HG02759 (cell line): ENCODE results near the gene NRXN3.

Experiments used
- ATAC-seq: cut with Tn5 transposase; IDR thresholded peaks from one replicate; pipeline ENCODE4 v1.9.1; 2021; ENCODE audit warnings: mild to moderate bottlenecking, moderate library complexity; ENCODE audit not compliant: unreplicated experiment

The NRXN3 gene

DNA sequence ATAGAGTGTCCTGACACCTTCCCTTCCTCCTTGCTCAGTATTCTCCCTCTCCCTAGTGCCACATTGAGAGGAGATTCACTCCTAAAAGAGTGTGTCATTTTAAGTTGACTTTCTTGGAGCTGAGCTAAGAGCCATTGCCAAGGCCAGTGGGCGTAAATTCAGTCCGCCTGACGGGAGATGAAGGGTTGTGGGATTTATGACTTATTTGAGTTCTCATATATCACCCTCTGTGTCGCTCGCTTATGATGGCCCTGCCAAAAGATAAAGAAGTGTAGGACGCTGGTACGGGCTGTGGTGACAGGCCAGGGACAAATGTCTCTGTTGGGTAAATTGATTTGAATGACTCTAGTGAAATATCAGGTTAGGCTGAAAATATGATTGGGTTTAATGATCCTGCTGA is 867.4 kb downstream of the NRXN3 start:
- no peak for ATAC-seq

- no peak for ATAC-seq
Measured at GRCh38 chr14:79040790-79041189, 870.6 kb downstream of the NRXN3 start.

DNA sequence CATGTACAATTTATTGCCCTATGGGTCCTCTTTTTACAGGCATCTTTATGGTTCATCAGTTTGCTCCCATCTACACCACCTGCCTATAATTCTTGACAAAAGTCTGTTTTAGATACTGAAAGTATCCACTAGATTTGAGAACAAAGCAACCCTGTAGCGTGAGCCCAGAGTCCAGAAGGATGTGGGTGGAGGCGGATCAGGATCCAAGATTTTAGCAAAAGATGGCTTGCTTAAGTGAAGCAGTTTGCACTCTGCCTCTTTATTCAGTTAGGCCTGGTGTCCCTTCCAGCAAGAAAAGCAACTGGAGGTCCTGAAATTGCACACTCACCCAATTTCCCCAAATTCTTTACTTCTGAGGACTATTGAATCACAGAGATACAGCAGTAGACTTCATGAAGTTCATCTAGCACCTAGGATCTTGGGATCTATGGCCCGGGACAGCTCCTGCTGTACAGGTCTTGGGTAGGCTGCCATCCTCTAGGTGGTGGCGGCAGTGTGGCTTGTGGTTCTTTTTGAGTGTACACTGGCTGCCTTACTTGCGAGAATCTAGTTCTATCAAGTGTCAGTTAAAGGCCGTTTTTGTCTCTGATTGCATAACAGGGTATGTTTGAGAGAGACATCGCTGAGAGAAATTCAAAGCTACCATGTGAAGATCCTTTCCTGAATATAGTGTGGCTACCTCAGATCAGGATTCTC is 873.2 kb downstream of the NRXN3 start:
- no peak for ATAC-seq

DNA sequence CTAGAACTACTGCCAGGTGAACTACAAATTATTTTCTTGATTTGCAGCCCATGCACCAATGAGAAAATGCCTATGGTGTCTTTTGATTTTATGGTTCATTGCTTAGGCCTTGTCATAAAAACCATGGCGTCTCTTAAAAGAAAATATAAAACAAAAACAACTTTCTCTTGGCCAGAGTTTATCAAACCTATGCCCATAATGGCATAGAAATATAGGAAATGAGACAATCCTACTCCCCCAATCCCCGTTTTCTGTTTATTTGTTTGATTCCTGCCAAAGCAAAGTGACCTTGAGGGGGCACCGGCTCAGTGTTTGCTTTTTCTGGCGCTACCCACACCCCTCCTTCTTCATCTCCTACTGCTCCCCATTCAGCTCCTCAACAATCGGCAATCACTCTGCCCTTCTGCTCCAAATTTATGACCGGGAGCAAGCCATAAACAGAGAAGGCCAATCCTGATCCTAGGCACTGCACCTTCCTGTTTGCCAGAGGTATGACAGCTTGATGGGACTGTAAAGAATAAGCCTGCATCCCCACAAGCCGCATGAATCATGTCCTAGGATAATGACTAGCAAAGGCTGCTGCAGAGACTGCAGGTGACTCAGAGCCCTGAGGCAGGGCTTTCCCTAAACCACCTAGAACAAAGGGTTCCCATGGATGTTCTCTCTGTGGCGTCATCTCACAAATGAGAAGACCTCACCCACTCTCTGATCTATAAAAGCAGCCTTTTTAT is 874.9 kb downstream of the NRXN3 start:
- ATAC-seq, result no peak

DNA sequence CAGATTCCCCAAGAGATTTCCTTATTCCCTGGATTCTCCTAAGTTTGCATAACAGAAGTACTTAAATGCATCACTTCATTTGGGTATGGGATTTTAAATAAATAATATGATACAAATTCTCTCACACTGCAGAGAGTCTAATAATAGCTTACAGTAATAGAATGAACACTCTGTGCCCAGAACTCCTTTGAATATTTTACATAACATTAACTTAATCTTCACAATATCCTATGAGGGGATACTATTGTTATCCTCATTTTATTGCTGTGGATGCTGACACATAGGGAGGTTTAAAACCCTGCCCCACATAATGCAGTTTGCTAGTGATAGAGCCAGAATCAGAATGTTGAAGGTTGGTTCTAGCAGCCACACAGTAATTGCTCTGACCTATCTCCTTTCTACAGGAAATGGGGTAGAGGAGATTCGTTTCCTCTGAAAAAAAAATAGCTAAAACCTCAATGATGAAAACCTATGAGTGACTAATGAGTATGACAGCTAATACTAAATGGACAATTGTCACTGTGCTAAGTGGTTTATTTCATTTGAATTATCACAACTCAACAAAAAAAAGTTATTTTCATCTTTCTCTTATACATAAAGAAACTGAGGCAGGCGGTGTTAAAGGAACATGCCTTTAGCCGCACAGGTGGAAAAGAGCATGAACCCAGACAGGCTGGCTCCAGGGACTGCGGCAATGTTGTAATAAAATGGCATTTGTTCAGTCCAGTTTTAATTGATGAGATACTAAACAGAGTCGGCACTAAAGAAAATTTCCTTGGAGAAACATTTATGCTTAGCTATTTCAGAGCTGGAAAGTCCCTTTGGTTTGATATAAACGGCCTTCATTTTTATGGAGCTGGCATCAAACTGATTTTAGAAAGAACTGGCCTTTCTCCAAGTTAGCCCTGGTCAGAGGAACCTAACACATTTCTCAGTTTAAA is 880.9 kb downstream of the NRXN3 start:
- ATAC-seq, result no peak

DNA sequence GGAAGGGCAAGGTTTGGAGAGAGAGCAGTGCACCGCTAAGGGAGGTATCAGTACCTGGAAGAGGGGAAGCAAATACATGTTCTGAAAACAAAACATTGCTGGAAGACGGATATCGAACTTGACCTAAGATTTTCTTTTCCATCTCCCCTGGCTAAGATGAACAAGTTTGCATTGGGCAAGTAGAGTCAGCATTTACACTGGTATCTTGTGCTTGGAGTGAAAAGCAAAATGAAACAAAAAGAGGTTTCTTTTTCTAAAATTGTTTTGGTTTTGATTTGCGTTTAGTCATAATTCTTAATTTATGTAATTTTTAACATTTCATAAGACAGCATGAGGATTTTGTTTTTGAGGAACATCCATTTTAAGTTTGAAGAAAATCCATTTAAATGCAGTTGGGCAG is 881.6 kb downstream of the NRXN3 start:
- ATAC-seq, result no peak

DNA sequence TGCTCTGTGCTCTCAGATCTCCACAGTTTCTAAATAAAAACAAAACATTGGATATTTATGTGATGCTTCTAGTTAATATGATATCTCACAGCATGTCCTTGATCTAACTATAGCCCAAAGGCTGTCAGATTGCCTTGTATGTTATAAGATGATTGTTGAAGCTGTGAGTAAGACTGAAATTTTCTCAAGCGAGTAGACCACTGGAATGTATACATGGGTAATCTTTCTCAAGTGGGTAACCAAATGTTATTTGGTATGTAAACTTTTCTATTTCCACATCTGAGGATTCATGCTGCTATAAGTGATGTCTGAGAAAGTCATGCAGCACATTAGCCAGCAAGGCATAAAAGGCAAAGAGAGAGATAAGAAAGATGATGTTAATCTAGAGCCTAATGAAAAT is 886.7 kb downstream of the NRXN3 start:
- ATAC-seq, result no peak

DNA sequence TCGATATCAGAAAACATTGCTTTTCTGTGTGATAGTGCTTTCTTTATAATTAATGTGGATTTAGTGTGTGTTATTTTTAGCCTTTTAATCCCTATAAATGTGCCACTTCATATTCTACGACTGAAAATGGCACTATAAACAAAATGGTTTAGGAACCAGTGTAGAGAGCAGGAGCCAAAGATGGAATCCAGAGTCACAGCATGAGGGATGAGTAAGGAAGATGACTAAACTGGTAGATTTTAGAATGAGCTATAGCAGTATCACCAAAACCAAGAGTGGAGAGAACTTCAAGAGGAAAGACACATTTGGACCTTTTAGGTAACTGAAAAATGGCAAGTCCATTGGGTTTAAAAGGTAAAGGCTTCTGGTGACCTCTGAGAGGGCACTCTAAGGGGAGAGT is 887.2 kb downstream of the NRXN3 start:
- ATAC-seq, result no peak

GRCh38 chr14:79062226-79062625 is 892.1 kb downstream of the NRXN3 start:
- no peak for ATAC-seq

- no peak for ATAC-seq
Measured at GRCh38 chr14:79064214-79064613, 894.0 kb downstream of the NRXN3 start.

DNA sequence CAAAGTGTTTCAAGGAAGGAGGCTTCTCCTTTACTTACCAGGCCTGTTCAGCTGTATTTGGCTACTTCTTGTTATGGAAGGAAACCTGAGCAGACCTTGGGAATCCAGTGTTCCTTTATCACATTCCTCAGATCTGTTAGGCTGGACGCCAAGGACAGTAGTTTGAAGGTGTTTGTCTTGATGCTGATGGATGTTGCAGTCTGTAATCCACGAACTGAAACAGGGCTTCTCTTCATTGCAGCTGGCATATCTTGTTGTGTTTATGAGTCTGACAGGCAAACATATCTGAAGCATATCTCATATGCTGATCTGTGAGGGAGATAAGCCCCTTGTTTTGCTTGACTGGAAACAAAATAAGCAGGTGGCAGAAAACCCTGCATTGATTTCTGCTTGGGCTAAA is 904.3 kb downstream of the NRXN3 start:
- no peak for ATAC-seq

GRCh38 chr14:79076428-79076827 is 906.3 kb downstream of the NRXN3 start:
- no peak for ATAC-seq

DNA sequence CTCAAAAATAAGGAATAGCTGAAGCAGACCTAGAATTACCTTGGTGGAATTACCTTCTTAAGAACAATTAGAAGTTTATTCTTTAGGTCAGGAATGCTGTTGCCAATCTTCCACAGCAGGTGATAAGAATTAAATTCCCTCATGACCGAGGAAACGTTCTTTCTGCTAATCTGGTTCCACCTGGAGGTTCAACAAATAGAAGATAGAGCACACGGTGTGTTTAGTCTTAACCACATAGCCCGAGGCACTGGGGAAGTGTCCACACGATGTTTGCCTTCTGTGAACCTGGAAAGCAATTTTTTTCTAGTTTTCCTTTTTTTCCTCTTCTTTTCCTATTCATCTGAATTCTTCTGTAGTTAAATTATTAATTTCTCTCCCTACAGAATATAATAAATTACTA is 906.9 kb downstream of the NRXN3 start:
- no peak for ATAC-seq

- ATAC-seq, result no peak
Measured at GRCh38 chr14:79080040-79080439, 909.9 kb downstream of the NRXN3 start.

GRCh38 chr14:79082883-79083282 is 912.7 kb downstream of the NRXN3 start:
- no peak for ATAC-seq

- no peak for ATAC-seq
Measured at GRCh38 chr14:79083356-79083755, 913.2 kb downstream of the NRXN3 start.

DNA sequence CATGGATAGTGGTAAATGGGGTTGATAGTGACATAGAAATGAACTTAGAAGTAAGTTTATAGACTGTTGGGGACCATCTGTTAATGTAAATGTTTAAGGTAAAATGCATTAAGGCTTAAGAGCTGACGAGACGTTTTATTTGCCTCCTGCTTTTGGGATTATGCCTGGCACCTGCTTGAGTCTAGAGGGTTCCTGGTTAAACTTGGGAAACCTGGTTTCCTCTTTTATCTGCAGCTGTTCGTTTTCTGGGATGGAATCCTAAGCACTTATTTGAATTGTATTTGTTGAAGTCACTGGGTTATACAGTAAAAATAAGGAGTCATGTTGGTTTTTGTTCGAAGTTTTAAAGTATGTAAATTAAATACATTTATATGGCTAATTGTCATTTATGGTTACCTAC is 914.7 kb downstream of the NRXN3 start:
- ATAC-seq, result no peak

DNA sequence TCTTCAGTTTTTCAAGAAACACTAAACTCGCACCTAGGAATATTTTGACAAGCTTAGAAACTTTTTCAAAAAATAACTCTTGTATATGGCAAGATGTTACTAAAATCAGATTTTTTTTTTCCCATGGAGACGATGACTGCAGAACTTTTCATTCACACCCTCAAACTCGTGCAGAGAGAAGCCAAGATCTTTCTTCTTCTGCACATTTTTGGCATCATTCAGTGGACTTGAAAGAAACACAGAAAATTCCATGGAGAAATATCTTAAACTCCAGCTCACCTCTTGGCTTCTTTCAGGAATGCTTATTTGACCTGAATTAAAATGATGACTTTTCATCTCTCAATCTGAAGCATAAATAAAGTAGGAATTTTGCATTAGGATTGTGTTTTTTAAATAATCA is 919.4 kb downstream of the NRXN3 start:
- ATAC-seq, result no peak

DNA sequence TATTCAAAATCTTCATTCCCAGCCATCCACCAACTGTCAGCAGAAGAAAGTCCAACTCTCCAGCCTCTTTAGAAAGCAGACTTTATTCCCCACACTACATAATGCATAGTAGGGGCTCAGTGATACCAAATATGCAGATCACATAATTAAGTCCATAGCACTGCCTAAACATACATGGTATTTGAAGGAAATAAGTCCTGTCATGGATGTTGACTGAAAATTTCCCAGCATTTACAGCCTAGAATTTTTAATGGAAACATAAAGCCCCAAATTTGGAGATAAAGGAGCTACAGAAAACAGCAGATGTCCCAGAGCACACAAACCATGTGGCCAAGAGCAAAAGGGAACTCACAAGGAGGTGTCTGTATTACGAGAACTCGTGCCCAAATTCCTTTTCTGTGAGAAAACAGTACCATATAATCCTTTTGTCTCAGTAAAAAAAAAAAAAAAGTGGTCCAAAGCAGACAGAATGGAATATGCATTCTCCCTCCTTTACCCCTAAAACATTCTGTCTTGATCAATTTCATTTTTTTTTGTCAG is 920.5 kb downstream of the NRXN3 start:
- no peak for ATAC-seq

GRCh38 chr14:79091381-79091963 is 921.3 kb downstream of the NRXN3 start:
- no peak for ATAC-seq

DNA sequence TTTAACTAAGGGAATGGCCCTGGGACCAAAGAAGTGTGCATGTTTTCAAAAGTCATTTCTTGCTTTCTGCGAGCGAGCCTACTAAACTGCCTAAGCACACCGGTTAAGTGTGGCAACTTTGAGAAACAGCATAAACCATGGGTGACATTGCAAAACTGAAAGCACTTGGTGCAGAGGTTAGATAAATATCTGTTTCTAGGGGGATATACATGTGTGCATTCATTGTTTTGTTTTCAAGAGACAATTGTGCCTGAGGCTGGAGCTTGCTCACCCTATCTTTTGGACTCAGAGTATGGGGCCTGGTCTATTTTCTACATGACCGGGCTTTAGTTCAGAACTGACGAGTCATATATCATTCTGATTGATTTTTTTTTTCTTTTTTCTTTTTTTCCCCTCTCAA is 923.4 kb downstream of the NRXN3 start:
- ATAC-seq, result no peak
